BE2C (cell line): ENCODE data around the gene SELENOM.

Experiments
- DNase-seq: peaks from one replicate; pipeline ENCODE4 v3.0.0-alpha.2; 2020
- H3K27me3 ChIP-seq: fragments of 250-450 bp; sonication (Bioruptor Pico); 2 replicates; pipeline ENCODE4 v1.5.1; 2020; ENCODE audit warnings: mild to moderate bottlenecking
- H3K36me3 ChIP-seq: fragments of 250-450 bp; sonication (Bioruptor Pico); 2 replicates; pipeline ENCODE4 v1.5.1; 2020; ENCODE audit warnings: mild to moderate bottlenecking
- H3K4me1 ChIP-seq: fragments of 250-450 bp; sonication (Bioruptor Pico); 2 replicates; pipeline ENCODE4 v1.5.1; 2020
- H3K4me3 ChIP-seq: 2 replicates; pipeline ENCODE4 v1.5.1; 2011; ENCODE audit warnings: low read depth, low read length
- H3K9me3 ChIP-seq: fragments of 250-450 bp; sonication (Bioruptor Pico); 2 replicates; pipeline ENCODE4 v1.5.1; 2020
- CTCF ChIP-seq: IDR thresholded peaks from 2 replicates; pipeline ENCODE4 v1.5.1; 2012; ENCODE audit warnings: mild to moderate bottlenecking, low read depth, low read length

The SELENOM gene

GRCh38 chr22:31089160-31090100 is 17.9 kb downstream of the SELENOM start:
- Histone ChIP-seq H3K27me3 (no peaks in the 10 kb centered on the region), H3K4me1 (no peaks in the 10 kb centered on the region), H3K36me3 (no peaks in the 10 kb centered on the region), H3K4me3 (no peak overlapping the region), H3K9me3 (no peaks in the 10 kb centered on the region)
- peak; percentile 94 for TF ChIP-seq CTCF
- DNase-seq, result peak; percentile 76

- TF ChIP-seq CTCF, result no peak
- no peak for DNase-seq
- no peaks in the 10 kb centered on the region for H3K4me1 ChIP-seq
- no peak overlapping the region for H3K4me3 ChIP-seq
- H3K27me3 ChIP-seq, result no peaks in the 10 kb centered on the region
- H3K9me3 ChIP-seq, result no peaks in the 10 kb centered on the region
- no peaks in the 10 kb centered on the region for H3K36me3 ChIP-seq
Observed at GRCh38 chr22:31088233-31088986, 19.0 kb downstream of the SELENOM start.

GRCh38 chr22:31087744-31088215 is 19.6 kb downstream of the SELENOM start:
- no peaks in the 10 kb centered on the region for H3K4me1 ChIP-seq
- no peaks in the 10 kb centered on the region for H3K36me3 ChIP-seq
- H3K27me3 ChIP-seq, result no peaks in the 10 kb centered on the region
- no peak for DNase-seq
- no peak for TF ChIP-seq CTCF
- no peaks in the 10 kb centered on the region for H3K9me3 ChIP-seq
- H3K4me3 ChIP-seq, result no peak overlapping the region

GRCh38 chr22:31086703-31087330 is 20.6 kb downstream of the SELENOM start:
- TF ChIP-seq CTCF, result no peak
- H3K27me3 ChIP-seq, result no peaks in the 10 kb centered on the region
- no peak for DNase-seq
- no peak overlapping the region for H3K4me3 ChIP-seq
- no peaks in the 10 kb centered on the region for H3K9me3 ChIP-seq
- H3K36me3 ChIP-seq, result no peaks in the 10 kb centered on the region
- no peaks in the 10 kb centered on the region for H3K4me1 ChIP-seq

- Histone ChIP-seq H3K27me3 (no peaks in the 10 kb centered on the region), H3K9me3 (no peaks in the 10 kb centered on the region), H3K36me3 (no peaks in the 10 kb centered on the region), H3K4me3 (no peak overlapping the region), H3K4me1 (no peaks in the 10 kb centered on the region)
- no peak for TF ChIP-seq CTCF
- DNase-seq, result no peak
Observed at GRCh38 chr22:31085928-31086327, 21.4 kb downstream of the SELENOM start.
